Activated CD4-positive, alpha-beta memory T cell treated with anti-CD3 and anti-CD28 coated beads for 36 hours (primary cell): Measurements from ENCODE around the gene FLT3. TPM values are rescaled to one million over a fixed set of nuclear protein-coding genes. Genes with fewer than 3 reads are reported as not detected.
"Not testable (repeated sequence)": the region's sequence is repeated elsewhere in the genome, so short reads cannot be mapped to it uniquely, and the experiment has no call there.

Source experiments
- CTCF ChIA-PET: fragments of 350-600 bp; sonication (Branson Sonifier 250); formaldehyde crosslinking; loops from one replicate; lab custom pipeline; 2021; ENCODE audit warnings: antibody characterized with exemption, inconsistent platforms; lab: Charles Lee
- POLR2A ChIA-PET: fragments of 350-600 bp; sonication (Branson Sonifier 250); formaldehyde crosslinking; loops from one replicate; lab custom pipeline; 2021; ENCODE audit warnings: antibody characterized with exemption; lab: Charles Lee
- DNase-seq: peaks from one replicate; pipeline ENCODE4 v3.0.0-alpha.2; 2020
- H3K27ac Mint-ChIP-seq: one replicate; pipeline ENCODE4 v1.8.0; 2021; ENCODE audit warnings: mixed read lengths
- H3K27me3 Mint-ChIP-seq: one replicate; pipeline ENCODE4 v1.8.0; 2021; ENCODE audit warnings: mixed read lengths
- H3K36me3 Mint-ChIP-seq: one replicate; pipeline ENCODE4 v1.8.0; 2021; ENCODE audit warnings: mixed read lengths
- H3K4me1 Mint-ChIP-seq: one replicate; pipeline ENCODE4 v1.8.0; 2021; ENCODE audit warnings: low read depth, mixed read lengths
- H3K4me3 Mint-ChIP-seq: one replicate; pipeline ENCODE4 v1.8.0; 2021; ENCODE audit warnings: mild to moderate bottlenecking, mixed read lengths
- H3K9me3 Mint-ChIP-seq: one replicate; pipeline ENCODE4 v1.8.0; 2021; ENCODE audit warnings: mixed read lengths
- intact Hi-C: fragments of 100-400 bp; cut with micrococcal nuclease; formaldehyde crosslinking; loops from one replicate; pipeline ENCODE4 v1.15.1; 2023
- total RNA-seq, 2 experiments: library from RNA; stranded (reverse); gene quantifications; one replicate each; pipeline ENCODE4 v1.2.3, GENCODE V29; 2021

FLT3 gene
- total RNA-seq, 2 experiments from 2014 or later: not detected

DNA sequence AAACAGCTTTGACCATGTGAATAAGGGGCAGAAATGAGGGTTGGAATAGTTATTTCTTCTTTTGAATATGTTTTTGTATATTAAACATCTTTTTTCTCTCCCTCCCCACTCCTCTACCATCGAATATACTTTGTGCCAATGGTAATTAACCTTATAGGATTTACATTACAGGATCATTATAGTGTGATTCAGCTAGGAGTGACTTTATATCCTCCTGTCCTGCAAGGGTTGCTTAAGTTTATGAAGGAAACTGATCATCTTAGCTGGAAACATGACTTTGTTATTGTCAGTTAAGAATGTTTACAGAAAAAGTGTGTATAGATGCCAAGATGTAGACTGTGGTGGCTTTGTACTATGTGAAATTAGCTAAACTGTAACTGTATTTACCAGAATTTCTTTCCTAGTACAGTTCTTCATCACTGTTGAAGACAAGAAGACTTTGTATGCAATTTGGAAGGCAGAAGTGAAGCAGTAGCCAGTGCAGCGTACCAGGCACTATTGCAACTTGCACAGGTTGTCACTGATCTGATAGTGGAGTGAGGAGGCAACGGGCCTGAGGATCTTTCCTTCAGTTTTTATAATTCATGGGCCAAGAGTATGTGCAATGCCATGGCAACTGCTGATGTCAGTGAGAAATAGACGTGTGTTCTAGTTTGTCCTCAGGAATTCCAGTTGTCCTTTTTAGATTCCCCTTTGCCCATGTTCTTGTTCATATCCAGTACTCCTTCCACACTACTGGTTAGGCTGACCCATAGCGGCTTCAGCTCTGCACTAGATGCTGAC, 29.7 kb upstream of the FLT3 start:
- Mint-ChIP-seq H3K36me3 (no peaks in the 10 kb centered on the region), H3K4me3 (no peak overlapping the region), H3K27me3 (no peaks in the 10 kb centered on the region), H3K27ac (no peak overlapping the region), H3K4me1 (no peaks in the 10 kb centered on the region), H3K9me3 (no peaks in the 10 kb centered on the region)
- DNase-seq: no peak
- POLR2A ChIA-PET: no interaction called here
- CTCF ChIA-PET: interaction anchor here (0.6 kb wide), 1 partner anchor 269 kb away, joined by 3 read pairs; no protein-coding TSS in a partner anchor
- intact Hi-C loops: no loop called here

DNA sequence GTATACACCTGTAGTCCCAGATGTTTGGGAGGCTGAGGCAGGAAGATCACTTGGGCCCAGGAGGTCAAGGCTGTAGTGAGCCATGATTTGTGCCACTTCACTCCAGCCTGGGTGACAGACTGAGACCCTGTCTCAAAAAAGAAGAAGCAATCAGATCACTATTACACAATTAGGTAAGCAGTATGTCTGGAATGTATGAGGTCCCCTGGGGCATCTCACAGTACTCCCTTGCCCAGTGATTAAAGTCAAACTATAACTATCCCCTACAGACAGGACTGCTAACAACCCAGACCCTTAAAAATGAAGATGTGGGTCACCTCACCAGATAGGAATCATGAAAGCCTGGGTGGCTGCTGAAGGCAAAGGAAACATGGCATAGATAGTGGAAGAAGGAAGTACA, 28.6 kb upstream of the FLT3 start:
- Mint-ChIP-seq H3K4me3 (no peak overlapping the region), H3K27ac (no peak overlapping the region), H3K4me1 (no peaks in the 10 kb centered on the region), H3K27me3 (no peaks in the 10 kb centered on the region), H3K9me3 (no peaks in the 10 kb centered on the region), H3K36me3 (no peaks in the 10 kb centered on the region)
- intact Hi-C loops: no loop called here
- CTCF ChIA-PET: no interaction called here
- POLR2A ChIA-PET: no interaction called here
- DNase-seq: no peak

DNA sequence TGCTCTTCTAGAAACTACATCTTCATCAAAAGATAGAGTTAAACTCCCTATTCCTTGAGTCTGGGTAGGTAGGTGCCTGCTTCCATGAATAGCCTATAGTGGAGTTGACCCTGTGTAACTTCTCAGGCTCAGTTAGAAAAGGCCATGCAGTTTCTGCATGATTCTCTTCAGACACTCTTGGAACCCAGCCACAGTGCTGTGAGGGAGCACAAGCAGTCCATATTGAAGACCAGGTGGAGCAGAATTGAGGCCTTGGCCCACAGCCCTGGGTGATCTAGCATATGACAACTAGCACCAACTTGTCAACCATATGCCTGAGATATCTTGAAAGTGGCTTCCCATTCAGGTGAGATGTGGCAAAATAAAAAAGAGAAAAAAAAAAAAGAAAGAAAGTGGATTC, 27.7 kb upstream of the FLT3 start:
- Mint-ChIP-seq H3K27me3 (no peaks in the 10 kb centered on the region), H3K9me3 (no peaks in the 10 kb centered on the region), H3K4me1 (no peaks in the 10 kb centered on the region), H3K4me3 (no peak overlapping the region), H3K27ac (no peak overlapping the region), H3K36me3 (no peaks in the 10 kb centered on the region)
- CTCF ChIA-PET: no interaction called here
- POLR2A ChIA-PET: interaction anchor here (0.6 kb wide), 1 partner anchor 679 kb away, joined by 3 read pairs; no protein-coding TSS in a partner anchor
- intact Hi-C loops: no loop called here
- no peak for DNase-seq

DNA sequence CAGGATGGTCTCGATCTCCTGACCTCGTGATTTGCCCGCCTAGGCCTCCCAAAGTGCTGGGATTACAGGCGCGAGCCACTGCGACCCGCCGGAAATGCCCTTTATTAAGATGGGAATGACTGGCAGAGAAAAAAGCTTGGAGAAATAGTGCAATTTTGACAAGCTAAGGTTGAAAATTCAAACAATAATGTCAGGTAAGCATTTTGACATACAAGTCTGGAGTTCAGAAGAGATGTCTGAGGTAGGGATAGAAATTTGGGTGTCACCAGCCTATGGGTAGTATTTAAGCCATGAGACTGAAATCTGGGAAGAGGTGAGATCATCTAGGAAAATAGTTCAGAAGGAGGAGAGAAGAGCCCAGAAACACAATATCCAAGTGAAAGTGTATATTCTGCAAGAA, 20.8 kb upstream of the FLT3 start:
- no peaks in the 10 kb centered on the region for H3K36me3 Mint-ChIP-seq
- ChIA-PET POLR2A (no interaction called here), CTCF (no interaction called here)
- no peak for DNase-seq
- peaks cover 13% of the 10 kb centered on the region for H3K4me1 Mint-ChIP-seq
- intact Hi-C loops: no loop called here
- peaks cover 4% of the 10 kb centered on the region for H3K27me3 Mint-ChIP-seq
- H3K4me3 Mint-ChIP-seq: no peak overlapping the region
- H3K9me3 Mint-ChIP-seq: no peaks in the 10 kb centered on the region
- H3K27ac Mint-ChIP-seq: no peak overlapping the region

DNA sequence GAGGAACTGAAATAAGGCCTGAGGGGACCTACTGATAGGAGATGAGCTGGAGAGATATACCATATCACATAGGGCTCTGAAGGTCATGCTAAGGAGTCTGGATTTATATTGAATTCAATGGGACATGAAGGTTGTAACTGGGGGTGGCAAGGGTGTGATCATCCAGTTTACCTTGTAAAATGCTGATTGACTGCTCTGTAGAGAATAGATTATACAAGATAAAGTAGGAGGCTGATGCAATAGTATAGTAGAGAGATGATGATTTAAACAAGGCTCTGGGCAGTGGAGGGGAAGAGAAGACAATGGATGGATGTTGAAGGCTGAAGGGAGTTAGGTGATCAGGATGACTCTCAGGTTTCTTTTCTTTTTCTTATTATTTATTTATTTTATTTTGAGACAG, 19.9 kb upstream of the FLT3 start:
- intact Hi-C loops: no loop called here
- Mint-ChIP-seq H3K9me3 (no peaks in the 10 kb centered on the region), H3K27ac (no peak overlapping the region), H3K4me1 (peaks cover 13% of the 10 kb centered on the region), H3K36me3 (no peaks in the 10 kb centered on the region), H3K27me3 (peaks cover 4% of the 10 kb centered on the region), H3K4me3 (no peak overlapping the region)
- DNase-seq: no peak
- ChIA-PET CTCF (no interaction called here), POLR2A (no interaction called here)

DNA sequence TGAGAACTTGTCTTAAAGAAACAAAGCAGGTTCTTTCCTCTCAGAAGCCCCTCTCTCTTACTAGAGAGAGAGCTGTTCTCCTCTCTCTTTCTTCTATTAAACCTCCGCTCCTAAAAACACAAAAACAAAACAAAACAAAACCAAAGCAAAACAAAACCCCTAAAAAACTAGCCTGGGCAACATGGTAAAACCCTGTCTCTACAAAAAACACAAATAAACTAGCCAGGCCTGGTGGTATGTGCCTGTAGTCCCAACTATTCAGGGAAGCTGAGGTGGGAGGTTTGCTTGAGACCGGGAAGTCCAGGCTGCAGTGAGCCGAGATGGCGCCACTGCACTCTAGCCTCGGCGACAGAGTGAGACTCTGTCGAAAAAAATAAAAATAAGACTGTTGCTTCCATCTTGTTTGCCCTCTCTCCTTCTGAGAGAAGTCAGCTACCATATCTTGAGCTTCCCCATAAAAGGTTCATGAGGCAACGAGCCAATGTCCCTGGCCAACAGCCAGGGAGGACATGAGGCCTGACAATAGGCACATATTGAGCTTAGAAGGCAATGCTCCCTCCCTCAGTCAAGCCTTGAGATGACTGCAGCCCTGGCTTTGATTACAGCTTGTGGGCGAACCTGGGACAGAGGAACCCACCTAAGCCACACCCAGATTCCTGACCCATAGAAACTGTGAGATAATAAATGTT, 17.5 kb upstream of the FLT3 start:
- H3K4me1 Mint-ChIP-seq: peaks cover 13% of the 10 kb centered on the region
- no peak overlapping the region for H3K4me3 Mint-ChIP-seq
- H3K27me3 Mint-ChIP-seq: peaks cover 4% of the 10 kb centered on the region
- DNase-seq: no peak
- intact Hi-C loops: no loop called here
- no peak overlapping the region for H3K27ac Mint-ChIP-seq
- no peaks in the 10 kb centered on the region for H3K36me3 Mint-ChIP-seq
- POLR2A ChIA-PET: no interaction called here
- CTCF ChIA-PET: no interaction called here
- no peaks in the 10 kb centered on the region for H3K9me3 Mint-ChIP-seq

DNA sequence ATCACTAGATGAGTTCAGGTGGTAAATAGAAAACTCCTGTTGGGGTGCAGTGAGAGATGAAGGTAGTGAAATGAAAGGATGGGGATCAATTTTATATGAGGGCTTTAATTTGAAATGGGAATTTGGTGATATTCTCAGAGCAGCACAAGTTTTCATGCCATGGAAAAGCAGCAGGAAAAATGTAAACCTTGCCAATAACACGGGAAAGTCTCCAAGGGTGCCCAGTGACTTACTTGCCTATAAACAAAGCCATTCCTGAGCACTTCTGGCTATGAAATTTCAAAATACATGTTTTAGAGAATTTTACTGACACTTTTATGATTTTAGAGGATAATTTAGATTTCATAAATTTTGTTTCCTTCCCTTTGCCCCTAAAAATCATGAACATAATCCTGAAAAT, 16.4 kb upstream of the FLT3 start:
- Mint-ChIP-seq H3K4me1 (peaks cover 8% of the 10 kb centered on the region), H3K9me3 (no peaks in the 10 kb centered on the region)
- POLR2A ChIA-PET: no interaction called here

DNA sequence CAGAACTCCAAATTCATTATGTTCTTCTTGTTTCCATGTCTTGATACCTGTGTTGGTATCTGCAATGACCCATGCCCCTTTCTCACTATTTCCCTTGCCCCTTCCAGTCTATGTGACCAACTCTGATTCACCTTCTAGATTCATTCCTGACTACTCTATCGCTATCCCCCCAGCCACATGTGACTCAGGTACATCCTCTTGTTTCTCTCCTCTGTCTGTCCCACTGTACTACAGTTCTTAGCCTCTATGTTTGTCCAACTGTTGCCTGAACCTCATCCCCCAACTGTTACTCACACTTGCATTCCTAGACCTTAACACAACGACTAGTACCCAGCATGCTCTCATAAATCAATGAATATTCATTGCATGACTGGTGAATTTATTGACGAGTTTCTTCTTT, 10.0 kb upstream of the FLT3 start:
- no peaks in the 10 kb centered on the region for H3K4me1 Mint-ChIP-seq
- H3K36me3 Mint-ChIP-seq: no peaks in the 10 kb centered on the region
- H3K27ac Mint-ChIP-seq: no peak overlapping the region
- POLR2A ChIA-PET: interaction anchor here (0.6 kb wide), 1 partner anchor 25 kb away, joined by 3 read pairs; no protein-coding TSS in a partner anchor
- no peak overlapping the region for H3K4me3 Mint-ChIP-seq
- CTCF ChIA-PET: no interaction called here
- no peaks in the 10 kb centered on the region for H3K9me3 Mint-ChIP-seq
- H3K27me3 Mint-ChIP-seq: peaks cover 3% of the 10 kb centered on the region
- no peak for DNase-seq
- intact Hi-C loops: no loop called here

More for the DNA sequence above, 16.4 kb upstream of the FLT3 start:
- intact Hi-C loops: no loop called here
- Mint-ChIP-seq H3K27me3 (peaks cover 4% of the 10 kb centered on the region), H3K27ac (no peak overlapping the region), H3K4me3 (no peak overlapping the region), H3K36me3 (no peaks in the 10 kb centered on the region)
- CTCF ChIA-PET: no interaction called here
- DNase-seq: no peak

DNA sequence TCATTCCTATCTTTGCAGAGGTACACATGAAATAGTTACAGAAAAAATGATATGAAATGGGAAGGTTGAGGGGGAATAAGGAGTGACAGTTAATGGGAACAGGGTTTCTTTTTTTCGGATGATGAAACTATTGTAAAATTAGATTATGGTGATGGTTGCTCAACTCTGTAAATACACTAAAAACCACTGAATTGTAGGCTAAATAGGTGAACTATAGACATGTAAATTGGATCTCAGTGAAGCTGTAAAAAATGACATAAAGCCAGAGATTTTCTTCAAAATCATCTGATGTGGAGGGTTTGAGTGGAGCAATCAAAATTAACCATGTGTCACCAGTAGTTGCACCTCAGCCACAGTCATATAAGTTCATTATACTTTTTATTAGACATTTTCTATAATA, 6.6 kb upstream of the FLT3 start:
- Mint-ChIP-seq H3K27me3 (peaks cover 16% of the 10 kb centered on the region), H3K27ac (no peak overlapping the region), H3K4me3 (no peak overlapping the region), H3K9me3 (no peaks in the 10 kb centered on the region), H3K4me1 (no peaks in the 10 kb centered on the region), H3K36me3 (no peaks in the 10 kb centered on the region)
- ChIA-PET POLR2A (no interaction called here), CTCF (no interaction called here)
- intact Hi-C loops: no loop called here
- DNase-seq: no peak

DNA sequence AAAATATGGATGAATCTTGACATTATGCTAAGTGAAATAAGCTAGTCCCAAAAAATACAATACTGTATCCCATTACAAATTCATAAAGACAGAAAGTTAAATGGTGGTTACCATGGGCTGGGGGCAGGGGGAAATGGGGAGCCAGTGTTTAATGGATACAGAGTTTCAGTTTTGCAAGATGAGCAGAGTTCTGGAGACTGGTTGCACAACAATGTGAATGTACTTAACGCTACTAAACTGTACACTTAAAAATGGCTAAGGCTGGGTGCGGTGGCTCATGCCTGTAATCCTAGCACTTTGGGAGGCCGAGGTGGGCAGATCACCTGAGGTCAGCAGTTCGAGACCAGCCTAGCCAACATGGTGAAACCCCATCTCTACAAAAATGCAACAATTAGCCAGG, 1.5 kb upstream of the FLT3 start:
- H3K36me3 Mint-ChIP-seq, CTCF ChIA-PET, H3K4me1 Mint-ChIP-seq, H3K27ac Mint-ChIP-seq, intact Hi-C loops, POLR2A ChIA-PET, H3K9me3 Mint-ChIP-seq, DNase-seq, H3K4me3 Mint-ChIP-seq: not testable (repeated sequence)
- H3K27me3 Mint-ChIP-seq: peaks cover 43% of the 10 kb centered on the region

DNA sequence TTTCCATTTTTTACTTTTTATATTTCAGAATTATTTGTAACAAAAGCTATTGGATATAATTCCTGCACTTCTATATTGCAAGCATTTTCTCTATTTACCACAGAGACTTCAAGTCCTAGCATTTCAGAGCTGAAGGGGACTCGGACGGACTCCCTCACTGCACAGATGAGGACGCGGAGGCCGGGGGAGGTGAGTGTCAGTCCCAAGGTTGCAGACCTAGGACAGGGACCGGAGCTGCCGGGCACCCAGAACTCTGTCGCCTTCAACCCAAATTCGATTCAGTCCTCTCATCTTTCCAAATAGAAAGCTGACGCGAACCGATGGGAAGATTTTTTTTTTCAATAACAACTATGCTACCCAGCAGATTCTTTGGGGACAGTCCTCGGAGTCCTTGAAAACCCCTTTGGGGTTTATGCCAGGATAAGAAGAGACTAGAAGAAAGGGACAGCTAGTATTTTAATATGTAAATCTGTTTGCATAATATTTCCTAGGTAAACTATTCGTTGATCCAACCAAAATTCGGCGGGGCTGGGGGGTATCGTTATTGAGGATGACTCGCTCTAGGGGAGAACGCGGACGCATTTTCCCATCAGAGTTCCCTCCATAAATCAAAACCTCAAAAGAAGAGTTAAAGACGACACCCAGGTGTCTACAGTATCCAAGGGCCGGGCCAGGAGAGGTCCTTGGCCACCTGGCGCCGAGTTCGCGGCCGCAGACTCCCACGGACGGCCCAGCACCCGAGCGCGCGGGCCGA, 803 bp downstream of the FLT3 start:
- ChIA-PET CTCF (interaction anchor here (0.6 to 0.7 kb wide), 2 partner anchors 9 to 722 kb away, joined by 3 read pairs; no protein-coding TSS in a partner anchor), POLR2A (no interaction called here)
- H3K4me1 Mint-ChIP-seq: peaks cover 9% of the 10 kb centered on the region

DNA sequence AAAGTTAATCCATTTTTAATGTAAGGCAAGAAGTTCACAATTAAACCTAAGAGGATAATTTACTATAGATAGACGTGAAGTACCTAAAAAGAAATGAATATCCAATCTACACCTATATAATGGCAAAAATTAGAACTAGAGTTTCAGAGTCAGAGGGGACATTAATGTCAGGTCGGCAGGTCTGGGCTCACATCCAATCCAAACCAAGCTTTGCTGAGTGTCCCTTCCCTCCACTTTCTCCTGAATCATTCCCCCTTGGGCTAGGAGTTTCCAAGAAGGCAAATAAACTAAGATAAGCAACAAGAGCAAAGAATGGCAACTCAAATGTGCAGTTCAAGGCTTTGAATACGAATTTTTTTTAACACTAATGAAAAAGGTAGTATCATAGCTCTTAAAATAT, 2.9 kb downstream of the FLT3 start:
- no peak overlapping the region for H3K27ac Mint-ChIP-seq
- intact Hi-C loops: no loop called here
- DNase-seq: no peak
- CTCF ChIA-PET: no interaction called here
- no peak overlapping the region for H3K4me3 Mint-ChIP-seq
- peaks cover 48% of the 10 kb centered on the region for H3K27me3 Mint-ChIP-seq
- peaks cover 9% of the 10 kb centered on the region for H3K4me1 Mint-ChIP-seq
- no peaks in the 10 kb centered on the region for H3K36me3 Mint-ChIP-seq
- POLR2A ChIA-PET: no interaction called here
- H3K9me3 Mint-ChIP-seq: no peaks in the 10 kb centered on the region

More for the DNA sequence above, 803 bp downstream of the FLT3 start:
- peaks cover 51% of the 10 kb centered on the region for H3K27me3 Mint-ChIP-seq
- intact Hi-C loops: no loop called here
- peak overlapping the region; percentile 37 for H3K4me3 Mint-ChIP-seq
- H3K36me3 Mint-ChIP-seq: no peaks in the 10 kb centered on the region
- no peaks in the 10 kb centered on the region for H3K9me3 Mint-ChIP-seq
- no peak overlapping the region for H3K27ac Mint-ChIP-seq
- DNase-seq: no peak
